HepG2 (cell line): ENCODE data around the gene PARVB. TPM values are rescaled to one million over a fixed set of nuclear protein-coding genes. Genes with fewer than 3 reads are reported as not detected.

Source experiments
- ATAC-seq: fragments of 200-7000 bp; cut with Tn5 transposase; 3 replicates; pipeline ENCODE4 v1.9.1; 2020; ENCODE audit warnings: mild to moderate bottlenecking, moderate library complexity
- BruUV-seq: library from RNA; stranded (reverse); fragments of 400-500 nt; replicated peaks from 2 replicates; lab custom pipeline; 2021; lab: Mats Ljungman, UMichigan
- CTCF ChIA-PET: fragments of 300-600 bp; formaldehyde crosslinking; extraction: SDS; loops from one replicate; lab custom pipeline; 2021; ENCODE audit warnings: low total read pairs, inconsistent platforms, low intra/inter-chr PET ratio; lab: Yijun Ruan, JAX
- POLR2A ChIA-PET: fragments of 350-600 bp; sonication (Branson Sonifier 250); formaldehyde crosslinking; loops from one replicate; lab custom pipeline; 2020; ENCODE audit warnings: antibody characterized with exemption, inconsistent platforms; lab: Yijun Ruan, JAX
- DNase-seq: peaks from one replicate; pipeline ENCODE4 v3.0.0-alpha.2; 2015; ENCODE audit warnings: low spot score
- FAIRE-seq: peaks from 3 replicates; lab custom pipeline; 2011; peaks lifted over from hg19 to GRCh38; lab: Jason Lieb, UNC
- H2AFZ ChIP-seq: one replicate; pipeline ENCODE4 v1.6.1; 2011; ENCODE audit warnings: low read length, inconsistent platforms
- H3K27ac ChIP-seq: fragments of 300-600 bp; 3 replicates; pipeline ENCODE4 v1.8.0; 2011; ENCODE audit warnings: mixed run types, mild to moderate bottlenecking, mixed read lengths, low read length, inconsistent platforms; ENCODE audit not compliant: insufficient read depth; ENCODE audit errors: extremely low read length
- H3K27me3 ChIP-seq, 2 experiments: fragments of 200-600 bp in 1 of 2; 2 replicates in 1 of 2; 3 replicates in 1 of 2; pipeline versions ENCODE4 v1.6.0 to v1.8.0; 2011; ENCODE audit warnings: low read length in 2 of 2, mild to moderate bottlenecking in 2 of 2, moderate library complexity in 2 of 2, inconsistent platforms in 1 of 2; ENCODE audit not compliant: insufficient read depth in 2 of 2, control insufficient read depth in 1 of 2
- H3K36me3 ChIP-seq, 2 experiments: fragments of 200-600 bp in 1 of 2; replicated peaks in 1 of 2; 2 replicates in 1 of 2; 3 replicates in 1 of 2; pipeline versions ENCODE4 v1.5.1 to v1.8.0; 2011; ENCODE audit warnings: low read length in 2 of 2, inconsistent platforms in 1 of 2; ENCODE audit not compliant: insufficient read depth in 2 of 2, control insufficient read depth in 1 of 2
- H3K4me1 ChIP-seq: 2 replicates; pipeline ENCODE4 v1.5.1; 2012; ENCODE audit warnings: low read length, inconsistent platforms; ENCODE audit not compliant: insufficient read depth
- H3K4me2 ChIP-seq: 2 replicates; pipeline ENCODE4 v1.6.0; 2011; ENCODE audit warnings: low read depth, low read length, inconsistent platforms
- H3K4me3 ChIP-seq, 3 experiments: fragments of 200-600 bp in 1 of 3; sonication (generic), shearing (Covaris generic) in 1 of 3; replicated peaks in 1 of 3; 2 replicates each; pipeline ENCODE4 v1.5.1; 2011 to 2016; ENCODE audit warnings: low read length in 3 of 3, inconsistent platforms in 2 of 3, low read depth in 2 of 3, mild to moderate bottlenecking in 2 of 3, control low read depth in 1 of 3, mixed read lengths in 1 of 3; ENCODE audit not compliant: insufficient read depth in 1 of 3
- H3K79me2 ChIP-seq: one replicate; pipeline ENCODE4 v1.6.1; 2011; ENCODE audit warnings: low read length, inconsistent platforms; ENCODE audit not compliant: insufficient read depth
- H3K9ac ChIP-seq: 2 replicates; pipeline ENCODE4 v1.6.0; 2011; ENCODE audit warnings: mild to moderate bottlenecking, low read depth, low read length, inconsistent platforms; ENCODE audit not compliant: insufficient read depth
- H3K9me3 ChIP-seq: 2 replicates; pipeline ENCODE4 v1.5.1; 2012; ENCODE audit warnings: mild to moderate bottlenecking, low read length
- H4K20me1 ChIP-seq: 2 replicates; pipeline ENCODE4 v1.6.0; 2011; ENCODE audit warnings: inconsistent platforms, mild to moderate bottlenecking, low read length, moderate library complexity; ENCODE audit not compliant: insufficient read depth
- ESRRA ChIP-seq: sonication (generic); formaldehyde crosslinking; IDR thresholded peaks from 2 replicates; pipeline ENCODE4 v1.5.1; 2020; ENCODE audit warnings: mild to moderate bottlenecking, low read depth, missing genetic modification reagents
- HCFC1 ChIP-seq: fragments of 150-350 bp; IDR thresholded peaks from 2 replicates; pipeline ENCODE4 v1.6.1; 2014; ENCODE audit warnings: low read depth, low read length
- IKZF5 ChIP-seq: IDR thresholded peaks from 2 replicates; pipeline ENCODE4 v1.6.1; 2018; ENCODE audit warnings: missing genetic modification reagents, mild to moderate bottlenecking, missing compliant biosample characterization
- KDM2A ChIP-seq: sonication (generic); formaldehyde crosslinking; IDR thresholded peaks from 2 replicates; pipeline ENCODE4 v1.4.0; 2020; ENCODE audit warnings: low read depth, missing genetic modification reagents, borderline replicate concordance
- MXD4 ChIP-seq: IDR thresholded peaks from 2 replicates; pipeline ENCODE4 v1.6.1; 2016; ENCODE audit warnings: mild to moderate bottlenecking, missing biosample characterization, missing genetic modification reagents
- NR2F1 ChIP-seq, 2 experiments: fragments of 450-650 bp in 1 of 2; formaldehyde crosslinking in 1 of 2; IDR thresholded peaks; 2 replicates each; pipeline versions ENCODE4 v1.5.0 to v1.6.1; 2016 to 2020; ENCODE audit warnings: mild to moderate bottlenecking in 1 of 2, missing compliant biosample characterization in 1 of 2, missing genetic modification reagents in 1 of 2, moderate library complexity in 1 of 2
- NRL ChIP-seq: sonication (generic); formaldehyde crosslinking; IDR thresholded peaks from 2 replicates; pipeline ENCODE4 v1.5.0; 2020; ENCODE audit warnings: missing genetic modification reagents, mild to moderate bottlenecking, moderate library complexity, borderline replicate concordance
- RAD51 ChIP-seq: fragments of 450-650 bp; IDR thresholded peaks from 2 replicates; pipeline ENCODE4 v1.6.1; 2016; ENCODE audit warnings: borderline replicate concordance
- SAFB2 ChIP-seq: sonication (generic); formaldehyde crosslinking; IDR thresholded peaks from 2 replicates; pipeline ENCODE4 v1.5.1; 2020; ENCODE audit warnings: missing genetic modification reagents, low read depth, mild to moderate bottlenecking, borderline replicate concordance
- SRSF1 ChIP-seq: fragments of 200-400 bp; formaldehyde crosslinking; optimal IDR thresholded peaks from 2 replicates; pipeline ENCODE3; 2017; ENCODE audit warnings: mild to moderate bottlenecking, low read depth, low read length, moderate library complexity
- THAP8 ChIP-seq: sonication (generic); formaldehyde crosslinking; IDR thresholded peaks from 2 replicates; pipeline ENCODE4 v1.5.1; 2020; ENCODE audit warnings: missing genetic modification reagents, mild to moderate bottlenecking, borderline replicate concordance
- ZBTB20 ChIP-seq: sonication (generic); formaldehyde crosslinking; IDR thresholded peaks from 2 replicates; pipeline ENCODE4 v1.8.1; 2023; ENCODE audit warnings: missing genetic modification reagents, low read depth, mild to moderate bottlenecking, borderline replicate concordance
- ZBTB4 ChIP-seq: sonication (generic); formaldehyde crosslinking; IDR thresholded peaks from 2 replicates; pipeline ENCODE4 v1.4.0; 2020; ENCODE audit warnings: missing genetic modification reagents, mild to moderate bottlenecking, borderline replicate concordance
- ZBTB8A ChIP-seq: sonication (generic); formaldehyde crosslinking; IDR thresholded peaks from 2 replicates; pipeline ENCODE4 v1.4.0; 2020; ENCODE audit warnings: mild to moderate bottlenecking, low read depth, missing genetic modification reagents, borderline replicate concordance
- ZNF20 ChIP-seq: sonication (generic); formaldehyde crosslinking; IDR thresholded peaks from 2 replicates; pipeline ENCODE4 v1.4.0; 2020; ENCODE audit warnings: mild to moderate bottlenecking, moderate library complexity, missing genetic modification reagents
- WGBS: methylation state at CpG from one replicate; pipeline ENCODE4 v1.1.6; 2017; ENCODE audit warnings: low lambda C conversion rate; 5-methylcytosine and 5-hydroxymethylcytosine counted together
- in situ Hi-C: cut with HindIII; loops from 2 replicates; pipeline ENCODE4 v1.10.0; 2017; ENCODE audit warnings: low pct_unique_long_range_greater_than_20kb; ENCODE audit not compliant: extremely low pct_ligation_motif_present
- intact Hi-C: fragments of 100-400 bp; cut with micrococcal nuclease; formaldehyde crosslinking; loops from one replicate; pipeline ENCODE4 v1.10.0; 2022; ENCODE audit not compliant: unreplicated experiment
- polyA plus RNA-seq, 8 experiments: library from polyadenylated mRNA; depleted of rRNA in 3 of 8; stranded (reverse) in 7 of 8; unstranded in 1 of 8; fragments of >200 nt; fragmentation: Illumina TruSeq in 4 of 8; extraction: Trizol in 4 of 8; gene quantifications; 2 replicates each; pipeline versions ENCODE4 v1.2.1 to v1.2.3, GENCODE V29; 2011 to 2016; ENCODE audit warnings: low read depth in 4 of 8, missing spikeins in 1 of 8, mixed read lengths in 1 of 8; ENCODE audit not compliant: insufficient read depth in 1 of 8
- total RNA-seq, 5 experiments: library from RNA; depleted of rRNA; stranded (reverse); fragments of >200 nt; fragmentation: Illumina TruSeq; extraction: Trizol; gene quantifications; 2 replicates each; pipeline ENCODE4 v1.2.3, GENCODE V29; 2016; ENCODE audit warnings: low read depth in 1 of 5

PARVB gene
- total and polyA plus RNA-seq, 2 of the 13 experiments (the other 11 are each of a cell fraction or from before 2014, with no cell fraction given): 0.11 to 0.15 TPM

- CTCF ChIA-PET: no interaction called here
- Histone ChIP-seq H3K4me1 (no peaks in the 10 kb centered on the region), H4K20me1 (no peaks in the 10 kb centered on the region), H3K27me3 (no peaks in the 10 kb centered on the region; a peak in 1 of 5 replicates), H3K4me2 (no peak overlapping the region), H3K4me3 (no peak overlapping the region), H2AFZ (no peak overlapping the region), H3K9ac (no peak overlapping the region), H3K9me3 (no peaks in the 10 kb centered on the region), H3K36me3 (no peaks in the 10 kb centered on the region), H3K79me2 (no peaks in the 10 kb centered on the region), H3K27ac (no peak overlapping the region)
- in situ Hi-C loops (no loop called here), intact Hi-C loops (no loop called here)
- BruUV-seq: no TSS peak
- FAIRE-seq (no peak), ATAC-seq (no peak), DNase-seq (no peak)
- POLR2A ChIA-PET: no interaction called here
- 3% methylated on average over 12 of the region's 12 CpGs for WGBS
- TF ChIP-seq ZNF20 (CRISPR knock-in tag) (no peak), KDM2A (CRISPR knock-in tag) (no peak), HCFC1 (no peak), SRSF1 (no peak), ZBTB8A (CRISPR knock-in tag) (no peak), SAFB2 (CRISPR knock-in tag) (no peak), NR2F1 (CRISPR knock-in tag; IDR thresholded peaks at IDR 0.05) (no peak), ZBTB4 (CRISPR knock-in tag) (no peak), ESRRA (CRISPR knock-in tag) (no peak), MXD4 (CRISPR knock-in tag) (no peak), IKZF5 (CRISPR knock-in tag) (no peak), ZBTB20 (CRISPR knock-in tag) (no peak), NRL (CRISPR knock-in tag) (no peak), THAP8 (no peak), RAD51 (no peak)
Measured at GRCh38 chr22:44211946-44212930, 188.1 kb downstream of the PARVB start.
